B cell (primary cell): Measurements from ENCODE around the gene ZNF518B. TPM values are rescaled to one million over a fixed set of nuclear protein-coding genes. Genes with fewer than 3 reads are reported as not detected.

Source experiments
- ATAC-seq: fragments of 200-7000 bp; cut with Tn5 transposase; one replicate; pipeline ENCODE4 v1.10.0; 2021; ENCODE audit warnings: low read depth, mild to moderate bottlenecking, moderate number of reproducible peaks, moderate library complexity
- CTCF ChIA-PET: fragments of 350-600 bp; sonication (Branson Sonifier 250); formaldehyde crosslinking; loops from one replicate; lab custom pipeline; 2021; ENCODE audit warnings: antibody characterized with exemption, inconsistent platforms; lab: Charles Lee
- POLR2A ChIA-PET: fragments of 350-600 bp; sonication (Branson Sonifier 250); formaldehyde crosslinking; loops from one replicate; lab custom pipeline; 2021; ENCODE audit warnings: antibody characterized with exemption; lab: Charles Lee
- DNase-seq: peaks from one replicate; pipeline ENCODE4 v3.0.0; 2013
- H2AFZ ChIP-seq: 2 replicates; pipeline ENCODE4 v1.6.1; 2012; ENCODE audit warnings: mild to moderate bottlenecking, low read depth, low read length; ENCODE audit not compliant: insufficient read depth, poor library complexity, severe bottlenecking
- H3K27ac ChIP-seq, 2 donors: 1 replicate in 1 of 2; 2 replicates in 1 of 2; pipeline ENCODE4 v1.5.1; 2012 to 2013; ENCODE audit warnings: low read length in 2 of 2, mild to moderate bottlenecking in 2 of 2, moderate library complexity in 1 of 2
- H3K27me3 ChIP-seq, 4 experiments: fragments of 200-600 bp in 1 of 4; sonication (generic) in 1 of 4; replicated peaks in 1 of 4; 1 replicate in 2 of 4; 2 replicates in 2 of 4; pipeline versions ENCODE4 v1.6.1 to v1.7.0; 2013 to 2016; ENCODE audit warnings: low read length in 3 of 4, mild to moderate bottlenecking in 2 of 4, mixed read lengths in 1 of 4, moderate library complexity in 1 of 4; ENCODE audit not compliant: insufficient read depth in 4 of 4, control insufficient read depth in 3 of 4; ENCODE audit errors: control extremely low read depth in 1 of 4
- H3K36me3 ChIP-seq, 2 experiments: replicated peaks in 1 of 2; 1 replicate in 1 of 2; 2 replicates in 1 of 2; pipeline versions ENCODE4 v1.6.1 to v1.7.1; 2013; ENCODE audit warnings: low read length in 1 of 2; ENCODE audit not compliant: insufficient read depth in 2 of 2, control insufficient read depth in 1 of 2; ENCODE audit errors: control extremely low read depth in 1 of 2, extremely low read depth in 1 of 2
- H3K4me1 ChIP-seq, 2 donors: fragments of 200-600 bp in 1 of 2; sonication (generic) in 1 of 2; 1 replicate in 1 of 2; 2 replicates in 1 of 2; pipeline versions ENCODE4 v1.5.1 to v1.6.1; 2013 to 2017; ENCODE audit warnings: low read length in 2 of 2; ENCODE audit not compliant: control insufficient read depth in 2 of 2, insufficient read depth in 2 of 2
- H3K4me2 ChIP-seq: replicated peaks from 2 replicates; pipeline ENCODE3; 2012; ENCODE audit warnings: mild to moderate bottlenecking, low read depth, low read length; ENCODE audit not compliant: poor library complexity, severe bottlenecking
- H3K4me3 ChIP-seq, 5 experiments: fragments of 200-600 bp in 1 of 5; sonication (generic) in 1 of 5; 1 replicate in 3 of 5; 2 replicates in 2 of 5; pipeline versions ENCODE4 v1.5.1 to v1.7.0; 2011 to 2016; ENCODE audit warnings: low read length in 4 of 5, mild to moderate bottlenecking in 4 of 5, low read depth in 2 of 5, control low read depth in 1 of 5, moderate library complexity in 1 of 5; ENCODE audit not compliant: insufficient read depth in 1 of 5; ENCODE audit errors: control extremely low read depth in 1 of 5, extremely low read depth in 1 of 5
- H3K79me2 ChIP-seq: fragments of 200-600 bp; sonication (generic); one replicate; pipeline ENCODE4 v1.6.0; 2016; ENCODE audit warnings: low read length; ENCODE audit not compliant: control insufficient read depth, insufficient read depth
- H3K9ac ChIP-seq: fragments of 200-600 bp; sonication (generic); 2 replicates; pipeline ENCODE4 v1.6.1; 2017; ENCODE audit warnings: mild to moderate bottlenecking, low read length, moderate library complexity
- H3K9me3 ChIP-seq, 3 donors: one replicate each; pipeline versions ENCODE4 v1.6.1 to v1.7.1; 2013; ENCODE audit warnings: low read length in 2 of 3; ENCODE audit not compliant: control insufficient read depth in 2 of 3, insufficient read depth in 1 of 3; ENCODE audit errors: control extremely low read depth in 1 of 3
- H4K20me1 ChIP-seq: 2 replicates; pipeline ENCODE4 v1.6.0; 2012; ENCODE audit warnings: mild to moderate bottlenecking, low read length; ENCODE audit not compliant: insufficient read depth, control insufficient read depth, poor library complexity, severe bottlenecking
- H3K27ac Mint-ChIP-seq: one replicate; pipeline ENCODE4 v1.8.0; 2021; ENCODE audit warnings: mixed read lengths
- H3K27me3 Mint-ChIP-seq: one replicate; pipeline ENCODE4 v1.8.0; 2021; ENCODE audit warnings: mixed read lengths
- H3K4me1 Mint-ChIP-seq: one replicate; pipeline ENCODE4 v1.8.0; 2021; ENCODE audit warnings: mixed read lengths
- H3K4me3 Mint-ChIP-seq: one replicate; pipeline ENCODE4 v1.8.0; 2021; ENCODE audit warnings: mixed read lengths
- H3K9me3 Mint-ChIP-seq: one replicate; pipeline ENCODE4 v1.8.0; 2022; ENCODE audit warnings: mixed read lengths; ENCODE audit not compliant: insufficient read depth
- EZH2 ChIP-seq: IDR thresholded peaks from 2 replicates; pipeline ENCODE4 v1.6.1; 2012; ENCODE audit warnings: borderline replicate concordance, low read depth, mild to moderate bottlenecking, moderate library complexity, low read length; ENCODE audit not compliant: insufficient read depth, poor library complexity, severe bottlenecking
- WGBS: methylation state at CpG from one replicate; pipeline ENCODE4 v1.1.5; 2013; ENCODE audit warnings: missing lambda C conversion rate; ENCODE audit not compliant: insufficient coverage; 5-methylcytosine and 5-hydroxymethylcytosine counted together
- intact Hi-C: fragments of 100-400 bp; cut with micrococcal nuclease; formaldehyde crosslinking; loops from one replicate; pipeline ENCODE4 v1.10.0; 2022
- polyA plus RNA-seq: library from polyadenylated mRNA; depleted of rRNA; stranded (reverse); fragments of >200 nt; gene quantifications from 2 replicates; pipeline ENCODE4 v1.2.3, GENCODE V29; 2012
- total RNA-seq, 2 donors: library from RNA; stranded (reverse); fragments of 120-200 nt in 1 of 2; gene quantifications; 1 replicate in 1 of 2; 2 replicates in 1 of 2; pipeline versions ENCODE4 v1.2.3 to v1.2.4, GENCODE V29; 2013 to 2022
- TF ChIP-seq, protein P1 (sequence below): fragments of 200-600 bp; IDR thresholded peaks from one replicate; pipeline ENCODE4 v1.8.0; 2022; ENCODE audit warnings: antibody characterized with exemption, mild to moderate bottlenecking

Gene ZNF518B
- total and polyA plus RNA-seq, 2 donors (not counting 1 experiment from before 2014, with no cell fraction given) = 9.1 to 39.8 TPM

DNA sequence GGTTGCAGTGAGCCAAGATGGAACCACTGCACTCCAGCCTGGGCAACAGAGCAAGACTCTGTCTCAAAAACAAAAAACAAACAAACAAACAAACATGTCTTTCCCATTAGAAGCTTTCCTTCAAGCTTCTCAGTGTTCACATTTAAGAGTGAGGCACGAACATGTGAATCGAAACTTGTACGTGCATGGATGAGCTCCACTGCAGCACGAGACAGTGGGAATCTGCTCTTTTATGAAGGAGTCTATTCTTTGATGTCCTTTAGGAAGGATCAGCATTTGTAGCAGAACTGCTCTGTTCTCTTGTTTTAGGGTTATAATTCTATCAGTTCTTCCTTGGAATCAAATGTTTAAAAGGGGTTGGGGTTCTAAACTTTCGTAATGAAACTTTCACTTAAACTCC is 23.4 kb upstream of the ZNF518B start:
- Histone ChIP-seq H4K20me1 (no peaks in the 10 kb centered on the region), H3K9me3 (peaks cover 0 to 2% (median 0%) of the 10 kb centered on the region in 3 donors), H3K27me3 (peaks cover 0 to 3% (median 0%) of the 10 kb centered on the region in 4 experiments), H3K4me1 (no peaks in the 10 kb centered on the region), H3K4me3 (no peak overlapping the region), H3K79me2 (no peaks in the 10 kb centered on the region), H3K4me2 (no peak overlapping the region), H3K36me3 (no peaks in the 10 kb centered on the region), H3K9ac (no peak overlapping the region), H2AFZ (no peak overlapping the region), H3K27ac (no peak overlapping the region)
- ChIA-PET CTCF (no interaction called here), POLR2A (no interaction called here)
- Mint-ChIP-seq H3K4me3 (no peak overlapping the region), H3K27me3 (peaks cover 26% of the 10 kb centered on the region), H3K9me3 (no peaks in the 10 kb centered on the region), H3K27ac (no peak overlapping the region), H3K4me1 (peaks cover 1% of the 10 kb centered on the region)
- WGBS = 100% methylated on average over 4 of the region's 5 CpGs
- TF ChIP-seq EZH2 = no peak
- TF ChIP-seq, protein P1, sequence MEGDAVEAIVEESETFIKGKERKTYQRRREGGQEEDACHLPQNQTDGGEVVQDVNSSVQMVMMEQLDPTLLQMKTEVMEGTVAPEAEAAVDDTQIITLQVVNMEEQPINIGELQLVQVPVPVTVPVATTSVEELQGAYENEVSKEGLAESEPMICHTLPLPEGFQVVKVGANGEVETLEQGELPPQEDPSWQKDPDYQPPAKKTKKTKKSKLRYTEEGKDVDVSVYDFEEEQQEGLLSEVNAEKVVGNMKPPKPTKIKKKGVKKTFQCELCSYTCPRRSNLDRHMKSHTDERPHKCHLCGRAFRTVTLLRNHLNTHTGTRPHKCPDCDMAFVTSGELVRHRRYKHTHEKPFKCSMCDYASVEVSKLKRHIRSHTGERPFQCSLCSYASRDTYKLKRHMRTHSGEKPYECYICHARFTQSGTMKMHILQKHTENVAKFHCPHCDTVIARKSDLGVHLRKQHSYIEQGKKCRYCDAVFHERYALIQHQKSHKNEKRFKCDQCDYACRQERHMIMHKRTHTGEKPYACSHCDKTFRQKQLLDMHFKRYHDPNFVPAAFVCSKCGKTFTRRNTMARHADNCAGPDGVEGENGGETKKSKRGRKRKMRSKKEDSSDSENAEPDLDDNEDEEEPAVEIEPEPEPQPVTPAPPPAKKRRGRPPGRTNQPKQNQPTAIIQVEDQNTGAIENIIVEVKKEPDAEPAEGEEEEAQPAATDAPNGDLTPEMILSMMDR = no peak
- intact Hi-C loops = no loop called here
- ATAC-seq = no peak
- DNase-seq = no peak

DNA sequence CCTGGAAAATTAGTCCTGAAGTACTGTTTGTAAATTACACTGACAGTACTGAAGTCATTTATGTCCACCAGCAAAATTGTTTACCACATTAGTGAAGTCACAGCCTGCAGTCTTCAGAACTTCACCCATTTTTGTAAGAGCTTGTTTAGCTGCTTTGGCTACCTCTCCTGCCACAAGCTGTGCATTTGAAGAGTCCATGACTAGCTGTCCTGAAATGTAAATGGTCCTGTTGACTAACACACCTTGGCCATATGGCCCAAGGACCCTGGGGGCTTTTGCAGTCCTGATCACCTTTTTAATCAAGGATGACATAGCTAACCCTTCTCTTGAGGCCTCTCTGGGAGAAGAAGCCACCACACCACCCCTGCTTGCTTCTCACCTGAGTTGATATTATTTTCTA is 21.4 kb upstream of the ZNF518B start:
- Histone ChIP-seq H3K4me2 (no peak overlapping the region), H3K4me1 (no peaks in the 10 kb centered on the region), H3K27me3 (peaks cover 0 to 5% (median 1%) of the 10 kb centered on the region in 4 experiments), H3K9me3 (peaks cover 0 to 2% (median 0%) of the 10 kb centered on the region in 3 donors), H2AFZ (no peak overlapping the region), H4K20me1 (no peaks in the 10 kb centered on the region), H3K36me3 (no peaks in the 10 kb centered on the region), H3K27ac (no peak overlapping the region), H3K79me2 (no peaks in the 10 kb centered on the region), H3K9ac (no peak overlapping the region), H3K4me3 (no peak overlapping the region)
- no peak for TF ChIP-seq EZH2
- TF ChIP-seq, protein P1 = no peak
- Mint-ChIP-seq H3K4me3 (no peak overlapping the region), H3K27ac (no peak overlapping the region), H3K4me1 (peaks cover 1% of the 10 kb centered on the region), H3K27me3 (peaks cover 26% of the 10 kb centered on the region), H3K9me3 (no peaks in the 10 kb centered on the region)
- no peak for DNase-seq
- intact Hi-C loops = no loop called here
- no peak for ATAC-seq
- ChIA-PET CTCF (no interaction called here), POLR2A (no interaction called here)
